GM19395 (cell line): ENCODE measurements around the gene MNAT1.
A peak's percentile ranks its signal among the peaks of the same experiment; 100 is the strongest.
"Not testable (repeated sequence)": the region's sequence is repeated elsewhere in the genome, so short reads cannot be mapped to it uniquely, and the experiment has no call there.

Experiments used
- ATAC-seq: cut with Tn5 transposase; IDR thresholded peaks from one replicate; pipeline ENCODE4 v1.9.1; 2021; ENCODE audit warnings: mild to moderate bottlenecking, moderate library complexity; ENCODE audit not compliant: unreplicated experiment

Gene MNAT1

DNA sequence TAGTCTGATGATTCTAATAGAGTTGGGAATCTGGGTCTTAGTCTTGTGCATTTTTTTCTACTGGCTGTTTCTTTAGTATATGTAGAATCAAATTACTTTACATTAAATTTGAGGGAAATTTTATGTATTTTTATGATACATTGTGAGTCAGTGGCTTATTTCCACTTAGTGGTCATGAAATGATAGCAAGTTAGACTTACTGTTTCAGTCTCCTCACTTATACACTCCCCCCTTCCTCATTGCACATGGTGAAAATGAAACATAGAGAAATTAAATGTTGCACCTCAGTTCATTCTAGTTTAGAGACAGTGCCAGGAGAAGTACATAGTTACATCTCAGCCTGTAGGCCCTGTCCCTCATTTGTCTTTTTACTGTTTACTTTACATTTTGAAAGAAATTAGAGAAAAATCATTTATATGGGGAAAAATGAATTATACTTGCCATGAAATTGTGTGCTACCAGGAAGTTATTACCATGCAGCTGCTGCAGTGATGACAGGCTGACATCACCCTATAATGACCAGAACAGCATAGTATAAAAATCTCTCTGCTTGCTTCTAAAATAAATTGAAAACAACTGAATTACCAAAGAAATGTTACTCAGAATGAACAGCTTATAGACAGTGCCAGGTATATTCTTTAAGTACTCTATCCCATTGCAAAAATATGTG is 133.1 kb downstream of the MNAT1 start:
- ATAC-seq: no peak

DNA sequence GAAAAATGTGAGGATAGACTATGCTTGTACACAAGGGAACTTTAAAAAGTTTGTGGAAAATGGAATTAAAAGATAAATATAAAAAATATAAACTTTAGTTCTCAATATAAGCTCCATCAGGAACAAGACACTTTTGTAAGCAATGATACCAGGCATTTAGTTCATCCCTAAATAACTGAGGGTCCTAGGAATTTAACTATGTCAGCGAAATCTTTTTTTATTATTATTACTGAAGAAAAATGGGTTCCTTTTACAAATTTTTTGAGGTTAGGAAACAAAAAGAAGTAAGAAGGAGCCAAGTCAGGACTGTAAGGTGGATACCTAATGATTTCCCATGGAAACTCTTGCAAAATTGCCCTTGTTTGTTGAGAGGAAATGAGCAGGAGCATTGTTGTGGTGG is 143.6 kb downstream of the MNAT1 start:
- no peak for ATAC-seq

DNA sequence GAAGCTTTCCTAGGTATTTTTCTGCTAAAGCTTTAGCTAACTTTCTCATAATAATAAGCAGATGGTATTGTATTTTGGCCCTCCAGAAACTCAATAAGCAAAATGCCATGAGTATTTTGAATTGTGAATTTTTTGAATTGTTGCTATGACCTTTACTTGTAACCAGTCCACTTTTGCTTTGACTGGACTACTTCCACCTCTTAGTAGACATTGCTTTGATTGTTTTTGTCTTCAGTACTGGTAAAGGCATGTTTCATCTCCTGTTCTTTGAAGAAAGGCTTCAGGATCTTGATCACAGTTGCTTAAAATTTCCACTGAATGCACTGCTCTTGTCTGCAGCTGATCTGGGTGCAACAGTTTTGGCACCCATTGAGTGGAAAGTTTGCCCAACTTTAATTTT is 144.0 kb downstream of the MNAT1 start:
- no peak for ATAC-seq

DNA sequence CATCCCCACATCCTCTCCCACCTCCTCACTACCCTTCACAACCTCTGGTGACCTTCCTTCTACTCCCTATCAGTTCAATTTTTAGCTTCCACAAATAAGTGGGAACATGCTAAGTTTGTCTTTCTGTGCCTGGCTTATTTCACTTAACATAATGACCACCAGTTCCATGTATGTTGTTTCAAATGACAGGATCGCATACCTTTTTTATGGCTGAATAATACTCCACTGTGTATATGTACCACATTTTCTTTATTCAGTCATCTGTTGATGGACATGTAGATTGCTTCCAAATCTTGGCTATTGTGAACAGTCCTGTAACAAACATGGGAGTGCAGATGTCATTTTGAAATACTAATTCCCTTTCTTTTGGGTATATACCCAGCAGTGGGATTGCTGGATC is 147.7 kb downstream of the MNAT1 start:
- ATAC-seq: no peak

DNA sequence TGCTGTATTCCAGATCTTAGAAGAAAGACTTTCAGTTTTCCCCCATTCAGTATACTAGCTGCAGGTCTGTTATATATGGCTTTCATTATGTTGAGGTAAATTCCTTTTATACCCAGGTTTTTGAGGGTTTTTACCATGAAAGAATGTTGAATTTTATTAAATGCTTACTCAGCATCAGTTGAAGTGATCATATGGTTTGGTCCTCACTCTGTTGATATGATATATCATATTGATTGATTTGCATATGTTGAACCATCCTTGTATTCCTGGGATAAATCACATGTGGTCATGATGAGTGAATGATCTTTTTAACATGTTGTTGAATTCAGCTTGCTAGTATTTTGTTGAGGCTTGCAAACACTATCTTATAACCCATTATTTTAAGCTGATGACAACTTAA is 149.6 kb downstream of the MNAT1 start:
- no peak for ATAC-seq

DNA sequence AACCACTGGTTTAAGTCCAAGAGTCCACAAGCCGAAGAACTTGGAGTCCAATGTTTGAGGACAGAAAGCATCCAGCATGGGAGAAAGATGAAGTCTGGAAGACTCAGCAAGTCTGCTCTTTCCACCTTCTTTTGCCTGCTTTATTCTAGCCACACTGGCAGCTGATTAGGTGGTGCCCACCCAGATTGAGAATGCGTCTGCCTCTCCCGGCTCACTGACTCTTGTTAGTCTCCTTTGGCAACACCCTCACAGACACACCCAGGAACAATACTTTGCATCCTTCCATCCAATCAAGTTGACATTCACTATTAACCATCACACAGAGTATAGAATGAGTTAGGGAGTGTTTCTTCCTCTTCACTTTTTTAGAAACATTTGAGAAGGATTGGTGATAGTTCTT is 156.1 kb downstream of the MNAT1 start:
- not testable (repeated sequence) for ATAC-seq

DNA sequence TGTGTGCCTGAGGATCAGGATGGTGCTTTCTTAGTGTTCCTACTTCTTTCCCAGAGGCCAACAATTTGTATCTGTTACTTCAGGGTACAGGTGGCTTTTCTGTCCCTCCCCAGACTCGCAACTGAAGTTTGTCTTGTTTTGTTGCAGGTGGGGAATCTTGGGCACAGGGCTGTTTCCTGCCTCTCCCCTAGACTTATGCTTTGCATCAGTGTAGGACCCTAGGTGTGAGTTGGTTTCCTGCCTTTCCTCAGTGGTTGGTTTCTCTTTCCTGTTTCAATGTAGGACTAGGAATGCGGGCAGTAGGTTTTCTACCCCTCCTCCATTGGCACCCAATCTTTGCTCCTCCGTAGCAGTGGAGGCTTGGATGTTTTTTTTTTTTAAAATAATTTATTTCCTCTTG is 159.3 kb downstream of the MNAT1 start:
- no peak for ATAC-seq

DNA sequence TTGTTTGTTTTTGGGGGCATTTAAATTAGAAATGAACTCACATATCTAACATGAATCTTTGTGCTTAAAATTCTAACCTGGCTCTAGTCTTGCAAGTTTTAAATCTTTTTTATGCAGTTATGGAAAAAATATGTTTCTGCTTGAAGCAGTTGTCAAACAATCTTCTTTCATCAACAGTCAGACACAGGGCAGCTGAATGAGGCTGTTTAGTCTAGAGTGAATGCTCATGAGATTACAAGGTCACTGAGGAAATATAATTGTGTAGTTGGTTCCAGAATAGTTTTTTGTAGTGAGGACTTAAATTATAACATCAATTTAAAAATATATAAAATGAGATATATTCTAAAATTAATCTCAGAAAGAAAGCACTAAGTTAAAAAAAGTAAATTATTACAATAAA is 169.8 kb downstream of the MNAT1 start:
- ATAC-seq: no peak

DNA sequence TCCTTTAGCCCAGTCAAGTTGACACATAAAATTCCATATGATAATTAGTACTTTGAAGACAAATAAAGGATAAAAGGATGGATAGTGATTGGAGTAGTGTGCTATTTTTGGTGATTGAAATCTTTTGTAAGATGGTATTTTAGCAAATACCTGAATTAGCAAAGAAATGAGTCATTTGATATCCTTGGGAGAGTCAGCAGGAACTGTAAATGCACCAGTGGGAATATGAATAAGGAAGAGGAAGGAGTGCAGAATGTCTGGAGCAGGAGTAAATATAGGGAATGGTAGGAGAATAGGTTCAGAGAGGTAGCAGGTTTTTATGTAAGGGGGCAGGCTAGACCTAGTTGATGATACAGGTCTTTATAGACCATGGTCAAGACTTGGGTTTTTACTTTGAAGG is 171.4 kb downstream of the MNAT1 start:
- ATAC-seq: no peak

DNA sequence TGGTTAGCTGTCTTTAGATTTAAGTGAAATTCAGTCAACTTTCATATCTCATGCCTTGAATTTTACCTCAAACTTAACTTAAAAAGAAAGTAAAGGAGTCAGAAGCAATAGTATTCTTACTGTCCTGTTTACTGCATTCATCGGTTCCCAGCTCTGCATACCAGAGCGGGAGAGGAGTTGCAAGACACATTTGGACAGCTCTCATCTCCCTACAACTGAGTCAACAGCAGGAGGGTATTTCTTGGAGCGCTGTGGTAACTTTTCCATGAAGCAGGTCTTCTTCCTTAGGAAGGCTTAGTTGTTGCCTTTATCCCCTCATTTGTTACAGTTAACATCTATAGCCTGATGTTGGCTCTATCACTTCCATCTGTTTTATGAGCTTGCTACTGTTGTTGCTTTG is 181.2 kb downstream of the MNAT1 start:
- no peak for ATAC-seq

DNA sequence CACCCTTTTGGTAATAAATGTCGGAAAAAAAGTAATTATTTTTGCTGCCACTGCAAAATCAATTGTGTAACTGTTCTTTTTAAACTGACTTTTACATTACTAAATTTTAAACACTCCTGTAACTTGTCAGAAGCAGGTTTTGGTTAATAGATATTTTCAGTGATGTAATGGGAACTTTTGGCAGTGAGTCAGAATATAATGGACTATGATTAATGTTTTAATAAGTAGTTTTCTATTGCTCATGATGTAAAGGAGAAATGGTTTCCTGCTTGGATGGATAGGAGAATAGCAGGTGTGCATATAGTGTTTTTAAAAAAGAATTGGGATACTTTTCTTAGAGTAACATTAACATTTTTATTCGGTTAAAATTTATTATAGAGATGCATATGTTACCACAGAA is 187.5 kb downstream of the MNAT1 start:
- ATAC-seq: no peak

DNA sequence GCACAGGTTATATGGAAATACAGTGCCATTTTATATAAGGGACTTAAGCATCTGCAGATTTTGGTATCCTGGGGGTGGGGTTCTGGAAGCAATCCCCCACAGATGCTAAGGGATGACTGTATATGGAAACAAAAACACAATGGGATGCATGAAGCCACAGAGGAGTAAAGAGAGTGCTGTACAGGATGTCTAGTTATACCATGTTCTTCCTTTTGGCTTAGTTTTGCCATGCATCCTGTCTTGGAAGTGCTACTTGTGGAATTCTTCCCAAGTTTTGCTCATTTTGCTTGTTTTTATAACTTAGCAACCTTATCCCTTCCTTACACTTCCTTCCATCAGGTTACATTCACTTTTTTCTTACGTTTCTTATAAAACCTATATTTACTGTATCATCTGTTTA is 190.7 kb downstream of the MNAT1 start:
- ATAC-seq: no peak

DNA sequence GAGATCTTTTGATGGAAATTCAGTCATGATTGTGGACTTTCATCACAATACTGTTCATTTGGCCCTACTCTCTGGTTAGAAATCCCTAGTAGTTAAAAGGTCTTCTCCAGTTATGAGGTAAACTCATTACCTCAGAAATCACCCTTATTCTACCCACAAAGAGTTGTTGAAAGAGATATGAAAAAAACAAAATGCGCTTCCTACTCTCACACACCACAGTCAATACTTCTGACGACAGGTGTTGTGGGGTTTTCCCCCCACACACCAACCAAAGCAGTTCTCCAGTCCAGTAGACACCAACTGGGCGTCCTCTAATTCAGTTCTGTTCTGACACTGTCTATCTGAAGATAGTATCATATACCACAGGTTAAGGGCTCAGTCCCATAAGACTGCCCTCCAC is 191.4 kb downstream of the MNAT1 start:
- peak; percentile 97 for ATAC-seq

DNA sequence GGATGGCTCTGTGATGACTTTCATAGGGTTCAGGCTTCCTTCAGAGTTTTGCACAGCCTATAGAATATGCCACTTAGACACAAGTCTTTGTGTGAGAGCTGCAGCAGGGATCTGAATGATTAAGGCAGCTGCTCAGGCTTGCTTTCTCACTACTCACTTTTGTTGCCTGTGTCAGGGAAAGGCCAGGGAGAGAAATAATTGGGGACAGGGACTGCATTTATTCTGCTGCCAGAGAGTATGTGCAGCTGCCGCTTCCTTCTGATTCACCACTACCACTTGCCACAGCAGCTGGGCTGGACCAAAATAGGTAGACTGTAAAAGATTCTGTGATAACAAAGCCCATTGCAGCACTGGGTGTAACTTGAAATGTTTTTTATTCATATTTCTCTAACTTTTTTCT is 196.7 kb downstream of the MNAT1 start:
- no peak for ATAC-seq

DNA sequence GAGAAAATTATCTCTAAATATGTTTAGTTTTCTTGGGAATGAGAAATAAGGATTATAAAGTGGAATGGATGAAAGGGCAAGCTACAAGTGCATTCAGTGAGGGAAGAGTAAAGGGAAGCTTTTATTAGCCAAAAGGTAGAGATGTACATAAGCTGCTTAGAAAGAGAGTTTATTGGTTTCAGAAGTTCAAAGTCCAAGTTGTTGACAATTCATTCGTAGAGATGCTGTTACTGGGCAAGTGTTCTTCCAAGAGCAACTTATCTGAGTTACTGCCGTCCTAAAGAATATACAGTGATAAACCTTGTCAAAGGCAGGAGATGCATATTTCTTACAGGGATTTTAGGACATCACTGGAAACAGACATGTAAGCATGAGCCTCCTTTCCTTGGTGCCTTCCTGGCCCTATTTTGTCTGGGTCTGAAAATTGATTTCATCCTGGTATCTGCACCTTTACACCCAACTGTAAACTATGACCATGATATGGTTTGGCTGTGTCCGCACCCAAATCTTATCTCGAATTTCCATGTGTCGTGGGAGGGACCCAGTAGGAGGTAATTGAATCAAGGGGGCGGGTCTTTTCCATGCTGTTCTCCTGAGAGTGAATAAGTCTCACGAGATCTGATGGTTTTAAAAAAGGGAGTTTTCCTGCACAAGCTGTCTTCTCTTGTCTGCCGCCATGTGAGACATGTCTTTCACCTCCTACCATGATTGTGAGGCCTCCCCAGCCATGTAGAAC is 199.5 kb downstream of the MNAT1 start:
- ATAC-seq: no peak

DNA sequence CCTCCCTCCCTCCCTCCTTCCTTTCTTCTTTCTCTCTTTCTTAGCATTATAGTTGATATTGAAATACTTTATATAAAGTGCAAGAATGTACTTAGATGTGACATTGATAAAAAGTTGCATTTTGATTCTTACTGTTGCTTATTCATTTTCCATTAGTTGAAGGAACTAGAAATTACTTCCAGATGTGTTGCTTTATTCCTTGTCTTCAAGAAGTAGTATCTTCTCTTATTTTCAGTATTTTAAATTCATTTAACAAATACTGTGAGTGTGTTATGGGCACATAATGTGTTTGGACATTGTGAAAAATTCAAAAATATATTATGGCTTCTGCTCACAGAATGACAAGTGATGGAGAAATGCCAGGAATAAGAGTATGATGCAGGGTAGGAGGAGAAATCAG is 200.8 kb downstream of the MNAT1 start:
- ATAC-seq: no peak

DNA sequence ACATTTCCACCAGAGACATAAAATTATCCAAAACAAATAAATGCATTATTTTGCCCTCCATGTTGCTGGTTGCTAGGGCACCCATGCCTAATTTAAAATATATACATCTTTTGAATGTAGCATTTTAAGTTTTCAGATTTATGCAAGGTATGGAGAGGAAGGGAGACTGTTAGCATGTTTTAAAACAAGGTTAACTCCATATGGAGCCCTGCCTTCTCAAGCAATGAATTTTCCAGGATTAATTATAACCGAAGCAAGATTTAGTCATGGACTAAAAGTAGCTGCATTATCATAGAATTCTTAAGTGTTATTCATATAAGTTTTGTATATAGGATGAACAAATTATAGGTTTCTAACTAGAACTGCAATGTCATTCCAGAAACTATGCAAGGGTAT is 209.1 kb downstream of the MNAT1 start:
- no peak for ATAC-seq

DNA sequence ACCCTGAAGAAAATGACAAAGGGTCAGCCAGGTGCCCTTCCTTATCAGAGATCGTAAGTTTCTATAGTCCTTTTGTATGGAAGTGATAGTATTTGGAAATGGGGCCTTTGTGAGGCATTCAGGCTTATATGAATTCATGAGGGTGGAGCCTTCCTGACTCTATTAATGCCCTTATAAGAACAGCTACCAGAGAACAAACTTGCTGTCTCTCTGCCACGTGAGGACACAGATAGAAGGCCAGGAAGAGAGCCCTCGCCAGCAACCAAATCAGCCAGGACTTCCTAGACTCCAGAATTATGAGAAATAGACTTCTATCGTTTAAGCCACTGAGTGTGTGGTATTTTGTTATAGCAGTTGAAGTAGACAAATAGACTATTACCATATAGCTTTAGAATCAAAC is 209.6 kb downstream of the MNAT1 start:
- ATAC-seq: no peak

DNA sequence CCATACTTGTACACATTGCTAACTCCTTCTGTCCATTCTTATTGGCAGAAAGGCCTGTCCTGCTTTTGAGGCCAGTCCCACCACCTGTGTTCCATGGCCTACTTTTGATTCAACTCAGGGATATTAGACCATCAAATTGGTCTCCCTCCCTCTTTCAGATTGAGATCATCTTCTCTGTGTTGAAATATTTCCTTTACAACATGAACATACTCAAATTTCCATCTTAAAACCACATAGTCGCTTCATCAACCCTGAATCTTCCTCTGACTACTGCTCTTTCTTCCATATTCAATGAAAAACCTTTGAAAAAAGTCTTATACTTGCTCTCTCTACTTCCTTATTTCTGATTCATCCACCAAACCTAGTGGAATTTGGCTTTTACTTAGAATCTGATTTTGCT is 211.4 kb downstream of the MNAT1 start:
- no peak for ATAC-seq

DNA sequence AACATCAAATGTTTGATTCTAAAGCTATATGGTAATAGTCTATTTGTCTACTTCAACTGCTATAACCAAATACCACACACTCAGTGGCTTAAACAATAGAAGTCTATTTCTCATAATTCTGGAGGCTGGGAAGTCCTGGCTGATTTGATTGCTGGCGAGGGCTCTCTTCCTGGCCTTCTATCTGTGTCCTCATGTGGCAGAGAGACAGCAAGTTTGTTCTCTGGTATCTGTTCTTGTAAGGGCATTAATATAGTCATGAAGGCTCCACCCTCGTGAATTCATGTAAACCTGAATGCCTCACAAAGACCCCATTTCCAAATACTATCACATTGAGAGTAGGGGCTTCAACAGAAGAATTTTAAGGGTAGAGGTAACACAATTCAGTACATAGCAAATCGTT is 212.2 kb downstream of the MNAT1 start:
- no peak for ATAC-seq

DNA sequence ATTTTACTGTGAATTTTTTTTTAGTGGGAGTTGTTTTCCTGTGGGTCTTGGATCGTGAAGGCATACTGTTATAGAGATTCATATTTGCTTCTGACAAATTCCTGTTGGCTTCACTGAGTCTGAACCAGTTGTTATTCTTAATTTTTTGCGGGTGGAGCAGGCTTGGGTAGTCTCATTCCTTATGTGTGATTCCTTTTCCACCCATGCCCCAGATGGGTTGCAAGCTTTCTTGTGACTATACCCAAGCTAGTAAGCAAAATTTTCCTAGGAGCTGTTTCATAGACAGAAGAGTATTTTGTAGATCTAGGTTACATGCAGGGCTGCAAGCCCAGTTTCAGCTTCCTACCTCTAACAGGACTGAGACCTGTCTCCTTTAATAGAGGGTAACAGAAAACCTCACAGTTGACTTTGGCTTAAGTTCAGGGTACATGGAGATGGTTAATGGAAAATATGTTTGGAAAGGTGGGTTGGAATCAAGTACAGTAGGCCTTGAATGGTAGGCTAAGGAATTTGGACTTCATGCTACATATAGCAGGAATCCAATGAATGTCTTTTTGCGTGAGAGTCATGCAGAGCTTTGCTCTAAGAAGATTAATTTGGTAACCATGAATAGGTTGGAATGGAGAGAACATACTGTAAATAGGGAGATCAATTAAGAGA is 217.3 kb downstream of the MNAT1 start:
- ATAC-seq: no peak

DNA sequence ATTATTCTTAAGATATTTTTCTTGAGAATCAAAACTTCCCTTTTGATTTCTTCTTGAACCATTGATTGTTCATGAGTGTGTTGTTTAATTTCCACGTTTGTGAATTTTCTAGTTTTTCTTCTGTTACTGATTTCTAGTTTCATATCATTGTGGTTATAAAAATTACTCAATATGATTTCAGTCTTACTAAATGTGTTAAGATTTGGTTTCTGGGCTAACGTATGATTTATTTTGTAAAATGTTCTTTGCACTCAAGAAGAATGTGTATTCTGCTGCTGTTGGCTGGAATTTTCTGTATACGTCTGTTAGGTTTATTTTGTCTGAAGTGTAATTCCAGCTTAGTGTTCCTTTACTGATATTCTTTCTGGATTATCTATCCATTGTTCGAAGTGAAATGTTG is 221.6 kb downstream of the MNAT1 start:
- no peak for ATAC-seq
